BJ (cell line): ENCODE results near the gene HRH1. TPM values are rescaled to one million over a fixed set of nuclear protein-coding genes. Genes with fewer than 3 reads are reported as not detected.

Experiments
- CTCF ChIA-PET: fragments of 350-600 bp; formaldehyde crosslinking; extraction: SDS; loops from one replicate; lab custom pipeline; 2021; ENCODE audit warnings: antibody characterized with exemption, inconsistent platforms; lab: Yijun Ruan, JAX
- POLR2A ChIA-PET: fragments of 300-600 bp; sonication (Branson Sonifier 250); formaldehyde crosslinking; extraction: SDS; loops from one replicate; lab custom pipeline; 2021; ENCODE audit warnings: antibody characterized with exemption; lab: Charles Lee
- DNase-seq: peaks from one replicate; pipeline ENCODE4 v3.0.0-alpha.2; 2011; ENCODE audit warnings: low read depth
- H3K27me3 ChIP-seq: 2 replicates; pipeline ENCODE4 v1.6.0; 2011; ENCODE audit warnings: low read length; ENCODE audit not compliant: control insufficient read depth, insufficient read depth
- H3K36me3 ChIP-seq: 2 replicates; pipeline ENCODE4 v1.5.1; 2011; ENCODE audit warnings: low read length; ENCODE audit not compliant: control insufficient read depth, insufficient read depth
- H3K4me3 ChIP-seq: 2 replicates; pipeline ENCODE4 v1.5.1; 2011; ENCODE audit warnings: low read depth, mild to moderate bottlenecking, control low read depth, low read length
- polyA plus RNA-seq: library from polyadenylated mRNA; depleted of rRNA; stranded (reverse); fragments of >200 nt; gene quantifications from 2 replicates; pipeline ENCODE4 v1.2.3, GENCODE V29; 2011
- TF ChIP-seq, protein P1 (sequence below): IDR thresholded peaks from 2 replicates; pipeline ENCODE4 v1.5.1; 2011; ENCODE audit warnings: low read depth, mild to moderate bottlenecking, control low read depth, inconsistent platforms, low read length, moderate library complexity; ENCODE audit not compliant: insufficient read depth

The HRH1 gene
- polyA plus RNA-seq, 1 experiment, result 8.8 TPM

DNA sequence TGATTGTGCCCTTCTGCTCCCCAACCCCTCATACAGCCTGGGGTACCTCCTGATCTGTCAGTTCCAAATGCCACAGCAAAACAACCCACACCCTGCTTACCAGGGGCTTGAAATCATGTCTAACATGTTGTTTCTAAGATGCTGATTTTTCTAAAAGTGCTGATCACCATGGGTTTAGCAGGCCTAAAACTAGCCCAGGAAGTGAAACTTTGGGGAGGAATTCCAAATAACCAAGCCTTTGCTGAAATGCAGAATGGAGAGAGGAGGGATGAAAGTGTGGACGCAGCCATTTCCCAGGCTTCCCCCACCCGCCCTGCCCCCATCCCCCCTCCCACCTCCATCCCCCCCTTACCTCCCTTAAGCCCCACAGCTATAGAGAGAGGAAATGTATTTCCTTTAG, 2.0 kb upstream of the HRH1 start:
- no peak for DNase-seq
- Histone ChIP-seq H3K36me3 (no peaks in the 10 kb centered on the region), H3K4me3 (no peak overlapping the region), H3K27me3 (no peaks in the 10 kb centered on the region)
- ChIA-PET CTCF (interaction anchor here (0.6 to 6.5 kb wide), 2 partner anchors 92 to 392 kb away, joined by 3 to 65 read pairs; no protein-coding TSS in a partner anchor), POLR2A (no interaction called here)
- TF ChIP-seq, protein P1, sequence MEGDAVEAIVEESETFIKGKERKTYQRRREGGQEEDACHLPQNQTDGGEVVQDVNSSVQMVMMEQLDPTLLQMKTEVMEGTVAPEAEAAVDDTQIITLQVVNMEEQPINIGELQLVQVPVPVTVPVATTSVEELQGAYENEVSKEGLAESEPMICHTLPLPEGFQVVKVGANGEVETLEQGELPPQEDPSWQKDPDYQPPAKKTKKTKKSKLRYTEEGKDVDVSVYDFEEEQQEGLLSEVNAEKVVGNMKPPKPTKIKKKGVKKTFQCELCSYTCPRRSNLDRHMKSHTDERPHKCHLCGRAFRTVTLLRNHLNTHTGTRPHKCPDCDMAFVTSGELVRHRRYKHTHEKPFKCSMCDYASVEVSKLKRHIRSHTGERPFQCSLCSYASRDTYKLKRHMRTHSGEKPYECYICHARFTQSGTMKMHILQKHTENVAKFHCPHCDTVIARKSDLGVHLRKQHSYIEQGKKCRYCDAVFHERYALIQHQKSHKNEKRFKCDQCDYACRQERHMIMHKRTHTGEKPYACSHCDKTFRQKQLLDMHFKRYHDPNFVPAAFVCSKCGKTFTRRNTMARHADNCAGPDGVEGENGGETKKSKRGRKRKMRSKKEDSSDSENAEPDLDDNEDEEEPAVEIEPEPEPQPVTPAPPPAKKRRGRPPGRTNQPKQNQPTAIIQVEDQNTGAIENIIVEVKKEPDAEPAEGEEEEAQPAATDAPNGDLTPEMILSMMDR, result no peak

DNA sequence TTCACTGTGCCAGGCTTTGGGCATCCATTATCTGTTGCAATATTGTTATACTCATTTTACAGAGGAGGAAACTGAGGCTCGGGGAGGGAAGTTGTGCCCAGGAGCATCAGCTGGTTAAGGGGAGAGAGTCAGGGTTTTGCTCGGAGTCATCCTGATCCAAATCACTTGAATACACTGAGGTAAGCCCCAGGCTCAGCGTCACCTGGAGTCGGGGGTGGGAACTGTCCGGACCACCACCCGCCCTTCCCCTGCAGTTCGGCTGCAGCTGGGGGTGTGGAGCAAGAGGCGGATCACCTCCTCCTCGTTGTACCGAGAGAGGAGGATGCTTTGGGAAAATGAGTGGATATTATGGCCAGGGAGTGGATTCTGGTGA, 646 bp downstream of the HRH1 start:
- no peak for DNase-seq
- POLR2A ChIA-PET, result interaction anchor here (0.6 to 0.7 kb wide), 2 partner anchors 51 to 54 kb away, joined by 3 read pairs; no protein-coding TSS in a partner anchor
- Histone ChIP-seq H3K27me3 (no peaks in the 10 kb centered on the region), H3K36me3 (no peaks in the 10 kb centered on the region), H3K4me3 (peak overlapping the region; percentile 77)
- TF ChIP-seq, protein P1, result no peak
- CTCF ChIA-PET, result interaction anchor here (0.7 to 6.5 kb wide), 35 partner anchors 8 to 405 kb away, joined by 3 to 65 read pairs (median 5); no protein-coding TSS in a partner anchor

DNA sequence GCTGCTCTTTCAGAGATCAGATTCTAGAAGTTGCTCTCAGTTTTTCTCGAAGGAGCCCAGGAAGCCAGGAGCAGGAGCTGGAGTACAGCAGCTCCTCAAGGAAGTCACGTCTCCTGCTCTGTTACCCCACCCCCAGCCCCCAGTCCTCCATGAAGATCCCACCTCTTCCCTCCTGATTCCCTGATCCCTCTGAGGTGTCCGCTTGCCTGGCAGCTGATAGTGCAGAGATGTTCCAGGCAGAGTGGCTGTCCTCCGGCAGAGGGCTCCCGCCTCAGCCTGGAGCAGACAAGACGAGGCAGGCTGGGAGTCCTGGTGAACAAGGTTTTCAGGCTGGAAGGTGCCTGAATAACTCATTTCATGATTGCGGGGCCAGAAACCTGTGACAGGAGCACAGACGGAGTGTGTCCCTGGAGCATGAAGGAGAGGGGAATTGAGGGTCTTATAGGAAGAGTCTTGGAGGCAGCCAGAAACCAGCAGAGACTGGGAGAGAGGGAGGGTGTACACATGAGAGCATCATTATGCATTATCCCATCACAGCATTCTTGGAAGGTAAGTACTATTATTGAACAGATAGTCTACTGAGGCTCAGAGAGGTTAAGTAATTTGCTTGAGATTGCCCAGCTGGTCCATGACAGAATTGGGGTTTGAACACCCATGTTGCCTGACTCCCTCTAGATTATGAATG, 1.2 kb downstream of the HRH1 start:
- ChIA-PET CTCF (interaction anchor here (0.5 to 6.5 kb wide), 39 partner anchors 9 to 404 kb away, joined by 3 to 65 read pairs (median 5); no protein-coding TSS in a partner anchor), POLR2A (interaction anchor here (0.6 kb wide), 1 partner anchor 51 kb away, joined by 3 read pairs; no protein-coding TSS in a partner anchor)
- H3K4me3 ChIP-seq, result peak overlapping the region; percentile 77
- H3K27me3 ChIP-seq, result no peaks in the 10 kb centered on the region
- peak; percentile 36 for DNase-seq
- TF ChIP-seq, protein P1, result peak; percentile 95
- no peaks in the 10 kb centered on the region for H3K36me3 ChIP-seq

DNA sequence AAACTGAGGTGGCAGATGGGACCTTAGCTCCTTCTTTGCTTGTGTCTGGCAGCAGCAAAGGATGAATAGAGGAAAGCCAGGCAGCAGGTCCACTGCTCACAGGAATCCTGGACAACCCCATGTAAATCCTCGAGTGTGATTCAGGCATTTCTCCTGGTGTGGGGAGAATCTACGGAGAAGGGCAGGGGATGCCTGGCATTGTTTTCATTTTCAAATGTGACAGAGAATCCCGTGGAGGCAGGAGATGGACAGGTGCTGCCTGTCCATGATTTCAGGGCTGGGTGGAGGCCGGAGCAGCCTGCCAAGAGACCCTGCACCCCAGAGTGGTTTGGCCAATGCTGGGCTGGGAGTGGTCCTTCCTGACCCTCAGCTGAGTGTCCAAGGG, 1.7 kb downstream of the HRH1 start:
- Histone ChIP-seq H3K4me3 (peak overlapping the region; percentile 77; the same call in 1 of the 2 replicates), H3K27me3 (no peaks in the 10 kb centered on the region), H3K36me3 (no peaks in the 10 kb centered on the region)
- TF ChIP-seq, protein P1, result no peak
- ChIA-PET POLR2A (no interaction called here), CTCF (interaction anchor here (0.5 to 6.5 kb wide), 27 partner anchors 9 to 202 kb away, joined by 3 to 65 read pairs (median 6); no protein-coding TSS in a partner anchor)
- DNase-seq, result no peak

DNA sequence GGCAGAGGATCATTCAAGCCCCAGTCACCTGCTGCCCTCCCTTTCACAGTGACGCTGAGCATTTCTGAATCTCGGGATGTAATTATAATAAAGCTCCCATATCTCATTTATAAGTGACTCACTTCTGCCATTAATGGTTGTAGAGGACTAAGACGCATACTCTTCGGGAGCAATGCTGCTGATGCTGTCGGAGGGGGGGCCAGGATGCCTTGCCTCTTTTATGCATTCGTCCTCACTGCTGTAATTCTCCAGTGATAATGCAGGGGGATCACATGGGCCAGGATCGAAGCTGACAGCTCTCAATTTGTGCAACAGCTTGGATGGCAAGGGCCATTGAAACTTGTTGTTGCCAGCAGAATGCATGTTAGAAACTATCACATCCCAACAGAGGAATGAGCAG, 3.1 kb downstream of the HRH1 start:
- no peaks in the 10 kb centered on the region for H3K36me3 ChIP-seq
- CTCF ChIA-PET, result interaction anchor here (1.0 to 5.0 kb wide), 7 partner anchors 11 to 177 kb away, joined by 3 to 63 read pairs (median 17); no protein-coding TSS in a partner anchor
- TF ChIP-seq, protein P1, result no peak
- no peak overlapping the region for H3K4me3 ChIP-seq
- POLR2A ChIA-PET, result no interaction called here
- no peaks in the 10 kb centered on the region for H3K27me3 ChIP-seq
- no peak for DNase-seq
